Endothelial cell (in vitro differentiated cells): ENCODE measurements around the gene CD276. TPM values are rescaled to one million over a fixed set of nuclear protein-coding genes. Genes with fewer than 3 reads are reported as not detected.

ENCODE experiments used
- DNase-seq: peaks from one replicate; pipeline ENCODE4 v3.0.0; 2021; ENCODE audit warnings: low spot score
- H3K27ac Mint-ChIP-seq: one replicate; pipeline ENCODE4 v1.8.0; 2021; ENCODE audit warnings: mixed read lengths, inconsistent platforms; ENCODE audit not compliant: unreplicated experiment
- H3K27me3 Mint-ChIP-seq: one replicate; pipeline ENCODE4 v1.8.0; 2021; ENCODE audit warnings: mild to moderate bottlenecking, moderate library complexity, mixed read lengths, inconsistent platforms; ENCODE audit not compliant: unreplicated experiment
- H3K36me3 Mint-ChIP-seq: one replicate; pipeline ENCODE4 v1.8.0; 2021; ENCODE audit warnings: mild to moderate bottlenecking, low read depth, mixed read lengths, inconsistent platforms; ENCODE audit not compliant: unreplicated experiment
- H3K4me1 Mint-ChIP-seq: one replicate; pipeline ENCODE4 v1.8.0; 2021; ENCODE audit warnings: mild to moderate bottlenecking, mixed read lengths, inconsistent platforms; ENCODE audit not compliant: unreplicated experiment
- H3K4me3 Mint-ChIP-seq: one replicate; pipeline ENCODE4 v1.8.0; 2021; ENCODE audit warnings: mild to moderate bottlenecking, mixed read lengths, inconsistent platforms; ENCODE audit not compliant: unreplicated experiment
- H3K9me3 Mint-ChIP-seq: one replicate; pipeline ENCODE4 v1.8.0; 2021; ENCODE audit warnings: mixed read lengths, inconsistent platforms; ENCODE audit not compliant: unreplicated experiment
- total RNA-seq: library from RNA; stranded (reverse); fragmentation: NEBNext Ultra II Directional; extraction: Animal tissue kit (Norgen Biotek cat#: 25700); gene quantifications from one replicate; pipeline ENCODE4 v1.2.1, GENCODE V29; 2021; ENCODE audit not compliant: unreplicated experiment
- TF ChIP-seq, protein P1 (sequence below): fragments of 200-600 bp; sonication (generic); IDR thresholded peaks from one replicate; pipeline ENCODE4 v1.5.0; 2021; ENCODE audit warnings: antibody characterized with exemption; ENCODE audit not compliant: unreplicated experiment

CD276 gene
- total RNA-seq, 1 donor from 2014 or later, result 552 TPM

DNA sequence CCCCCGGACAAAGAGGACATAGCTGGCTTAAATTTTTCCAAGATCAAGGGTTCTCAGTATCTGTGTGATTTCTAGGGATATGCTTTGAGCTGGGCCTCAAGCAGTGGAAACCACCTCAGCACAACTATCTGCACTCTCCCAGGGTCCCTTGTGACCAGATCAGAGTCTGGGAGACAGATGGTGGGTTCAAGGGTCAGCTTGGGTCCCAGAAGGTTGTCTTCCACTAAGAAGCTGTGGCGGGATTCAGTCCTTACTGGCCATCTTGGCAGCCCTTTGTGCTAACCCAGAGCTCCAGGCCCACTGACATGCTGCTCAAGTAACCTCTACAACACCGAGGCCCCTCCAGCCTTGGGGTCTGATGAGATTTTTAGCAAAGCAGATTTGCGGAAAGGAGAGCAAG is 66.3 kb downstream of the CD276 start:
- TF ChIP-seq, protein P1, sequence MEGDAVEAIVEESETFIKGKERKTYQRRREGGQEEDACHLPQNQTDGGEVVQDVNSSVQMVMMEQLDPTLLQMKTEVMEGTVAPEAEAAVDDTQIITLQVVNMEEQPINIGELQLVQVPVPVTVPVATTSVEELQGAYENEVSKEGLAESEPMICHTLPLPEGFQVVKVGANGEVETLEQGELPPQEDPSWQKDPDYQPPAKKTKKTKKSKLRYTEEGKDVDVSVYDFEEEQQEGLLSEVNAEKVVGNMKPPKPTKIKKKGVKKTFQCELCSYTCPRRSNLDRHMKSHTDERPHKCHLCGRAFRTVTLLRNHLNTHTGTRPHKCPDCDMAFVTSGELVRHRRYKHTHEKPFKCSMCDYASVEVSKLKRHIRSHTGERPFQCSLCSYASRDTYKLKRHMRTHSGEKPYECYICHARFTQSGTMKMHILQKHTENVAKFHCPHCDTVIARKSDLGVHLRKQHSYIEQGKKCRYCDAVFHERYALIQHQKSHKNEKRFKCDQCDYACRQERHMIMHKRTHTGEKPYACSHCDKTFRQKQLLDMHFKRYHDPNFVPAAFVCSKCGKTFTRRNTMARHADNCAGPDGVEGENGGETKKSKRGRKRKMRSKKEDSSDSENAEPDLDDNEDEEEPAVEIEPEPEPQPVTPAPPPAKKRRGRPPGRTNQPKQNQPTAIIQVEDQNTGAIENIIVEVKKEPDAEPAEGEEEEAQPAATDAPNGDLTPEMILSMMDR, result no peak
- Mint-ChIP-seq H3K27me3 (peaks cover 15% of the 10 kb centered on the region), H3K4me1 (peaks cover 22% of the 10 kb centered on the region), H3K9me3 (no peaks in the 10 kb centered on the region), H3K4me3 (no peak overlapping the region), H3K36me3 (no peaks in the 10 kb centered on the region), H3K27ac (no peak overlapping the region)
- DNase-seq, result no peak

DNA sequence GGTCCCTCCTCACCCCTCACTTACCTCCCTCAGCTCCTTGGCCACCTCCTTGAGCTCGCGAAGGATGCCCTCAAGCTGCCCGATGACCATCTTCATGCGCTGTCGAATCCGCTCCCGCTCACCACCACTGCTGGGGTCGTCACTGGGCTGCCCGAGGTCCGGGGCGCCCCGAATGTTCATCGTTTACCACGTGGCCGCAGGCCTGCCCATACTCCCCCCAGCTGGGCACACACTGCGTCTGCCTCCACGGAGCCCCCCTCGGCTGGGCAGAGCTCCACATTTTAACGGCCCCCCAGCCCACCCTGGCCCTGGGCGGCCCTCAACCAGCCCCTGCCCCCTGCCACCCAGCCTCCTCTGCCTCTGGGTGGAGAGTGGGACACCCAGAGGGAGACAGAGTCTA is 66.8 kb downstream of the CD276 start:
- Mint-ChIP-seq H3K4me1 (peaks cover 22% of the 10 kb centered on the region), H3K9me3 (no peaks in the 10 kb centered on the region), H3K36me3 (no peaks in the 10 kb centered on the region), H3K27ac (no peak overlapping the region), H3K27me3 (peaks cover 15% of the 10 kb centered on the region), H3K4me3 (no peak overlapping the region)
- TF ChIP-seq, protein P1, result no peak
- no peak for DNase-seq

DNA sequence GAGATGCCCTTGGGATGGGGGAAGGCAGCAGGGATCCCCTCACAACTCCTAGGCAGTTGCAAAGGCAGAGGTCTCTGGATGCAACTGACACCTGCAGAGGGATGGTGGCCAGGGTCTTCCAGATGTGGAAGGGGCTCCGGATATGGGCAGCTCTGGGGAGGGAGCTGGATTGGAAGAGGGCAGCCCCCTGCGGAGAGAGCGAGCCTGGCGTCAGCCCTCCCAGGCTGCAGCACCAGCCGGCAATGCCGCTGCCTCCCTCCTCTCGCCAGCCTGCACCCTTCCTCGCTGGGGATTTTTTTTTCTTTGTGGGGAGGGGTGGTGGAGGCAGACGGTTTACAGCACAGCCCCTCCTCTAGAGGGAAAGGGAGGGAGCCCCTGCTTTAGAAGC is 67.3 kb downstream of the CD276 start:
- no peaks in the 10 kb centered on the region for H3K36me3 Mint-ChIP-seq
- H3K27ac Mint-ChIP-seq, result no peak overlapping the region
- H3K4me1 Mint-ChIP-seq, result peaks cover 17% of the 10 kb centered on the region
- TF ChIP-seq, protein P1, result no peak
- peaks cover 16% of the 10 kb centered on the region for H3K27me3 Mint-ChIP-seq
- H3K9me3 Mint-ChIP-seq, result no peaks in the 10 kb centered on the region
- peak overlapping the region; percentile 77 for H3K4me3 Mint-ChIP-seq
- no peak for DNase-seq

DNA sequence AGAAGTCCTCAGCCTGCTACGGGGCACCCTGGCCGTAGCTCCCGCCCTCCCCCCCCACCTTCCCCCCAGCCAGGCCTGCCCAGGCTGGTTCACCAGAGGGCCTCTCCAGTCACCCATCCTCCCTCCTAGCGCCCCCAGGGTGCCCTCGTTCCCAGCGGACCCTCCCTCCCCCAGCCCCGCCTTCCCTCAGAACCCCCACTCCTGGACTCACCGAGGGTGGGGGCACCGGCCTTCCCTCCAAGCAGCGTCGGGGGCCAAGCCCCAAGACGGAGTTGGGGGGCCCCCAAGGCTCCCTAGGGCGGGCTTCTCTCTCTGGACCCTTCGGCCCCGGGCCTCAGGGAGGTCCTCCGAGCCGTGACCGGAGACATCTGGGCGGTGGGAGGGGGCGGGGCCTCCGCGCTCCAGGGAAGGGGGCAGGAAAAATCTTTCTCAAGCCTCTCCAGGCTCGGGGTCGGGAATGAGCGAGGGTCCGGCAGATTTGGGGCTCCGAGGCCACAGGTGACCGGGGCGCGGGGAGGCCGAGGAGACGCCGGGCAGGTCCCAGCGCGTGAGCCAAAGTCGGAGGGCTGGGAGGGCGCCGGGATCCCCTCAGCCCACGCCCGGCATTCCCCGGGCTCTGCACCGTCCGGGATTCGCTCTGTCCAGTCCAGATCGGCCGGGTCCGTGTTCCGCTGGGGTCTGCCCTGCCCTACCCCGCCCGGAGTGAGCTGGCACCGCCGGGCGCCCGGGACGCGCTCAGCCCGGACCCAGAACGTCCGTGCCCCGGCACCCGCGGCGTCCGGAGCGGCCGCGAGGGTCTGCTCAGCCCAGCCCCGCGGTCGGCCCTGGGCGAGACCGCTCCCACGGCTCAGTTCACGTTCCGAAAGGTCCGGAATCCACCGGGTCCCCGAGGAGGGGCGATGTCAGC is 68.0 kb downstream of the CD276 start:
- Mint-ChIP-seq H3K9me3 (no peaks in the 10 kb centered on the region), H3K27ac (no peak overlapping the region), H3K27me3 (peaks cover 15% of the 10 kb centered on the region), H3K4me3 (no peak overlapping the region), H3K36me3 (no peaks in the 10 kb centered on the region), H3K4me1 (peaks cover 12% of the 10 kb centered on the region)
- TF ChIP-seq, protein P1, result no peak
- peak; percentile 27 for DNase-seq

DNA sequence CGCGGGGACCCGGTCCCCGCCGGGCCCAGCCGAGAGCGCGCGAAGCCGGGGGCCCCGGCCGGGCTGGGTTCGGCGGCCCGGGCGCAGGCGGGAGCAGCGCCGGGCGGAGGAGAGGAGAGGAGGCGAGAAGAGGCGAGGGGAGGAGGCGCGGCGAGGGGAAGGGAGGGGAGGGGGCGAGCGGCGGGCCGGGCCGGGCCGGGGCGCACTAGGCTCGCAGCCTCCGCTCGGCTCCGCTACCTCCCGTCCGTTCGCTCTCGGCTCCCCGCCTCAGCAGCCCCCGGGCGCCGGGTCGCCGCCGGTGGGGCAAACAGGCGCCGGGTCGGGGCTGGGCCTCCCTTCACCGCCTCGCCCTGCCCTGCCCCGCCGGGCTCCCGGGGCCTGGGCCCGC is 68.6 kb downstream of the CD276 start:
- DNase-seq, result peak; percentile 27
- H3K9me3 Mint-ChIP-seq, result no peaks in the 10 kb centered on the region
- H3K4me1 Mint-ChIP-seq, result peaks cover 11% of the 10 kb centered on the region
- no peaks in the 10 kb centered on the region for H3K36me3 Mint-ChIP-seq
- TF ChIP-seq, protein P1, result no peak
- H3K27ac Mint-ChIP-seq, result no peak overlapping the region
- H3K4me3 Mint-ChIP-seq, result no peak overlapping the region
- H3K27me3 Mint-ChIP-seq, result peaks cover 15% of the 10 kb centered on the region
